CD14-positive monocyte (primary cell): Measurements from ENCODE around the gene DNAH10. TPM values are rescaled to one million over a fixed set of nuclear protein-coding genes. Genes with fewer than 3 reads are reported as not detected.

Experiments
- DNase-seq, 3 donors: peaks; one replicate each; pipeline ENCODE4 v3.0.0-alpha.2; 2011 to 2022
- H2AFZ ChIP-seq: 2 replicates; pipeline ENCODE4 v1.6.0; 2012; ENCODE audit warnings: mild to moderate bottlenecking, low read depth, low read length, inconsistent platforms; ENCODE audit not compliant: insufficient read depth, poor library complexity, severe bottlenecking
- H3K27ac ChIP-seq, 2 donors: 1 replicate in 1 of 2; 2 replicates in 1 of 2; pipeline ENCODE4 v1.5.1; 2012 to 2013; ENCODE audit warnings: low read length in 2 of 2, control low read depth in 1 of 2, inconsistent platforms in 1 of 2, low read depth in 1 of 2, mild to moderate bottlenecking in 1 of 2
- H3K27me3 ChIP-seq, 2 donors: one replicate each; pipeline versions ENCODE4 v1.6.0 to v1.6.1; 2011 to 2013; ENCODE audit warnings: low read length in 2 of 2; ENCODE audit not compliant: control insufficient read depth in 2 of 2, insufficient read depth in 2 of 2
- H3K36me3 ChIP-seq, 2 donors: replicated peaks in 1 of 2; 1 replicate in 1 of 2; 2 replicates in 1 of 2; pipeline versions ENCODE4 v1.5.1 to v1.6.1; 2012 to 2013; ENCODE audit warnings: low read length in 2 of 2, control low read depth in 1 of 2, inconsistent platforms in 1 of 2, mild to moderate bottlenecking in 1 of 2; ENCODE audit not compliant: insufficient read depth in 2 of 2, control insufficient read depth in 1 of 2
- H3K4me1 ChIP-seq, 2 donors: 1 replicate in 1 of 2; 2 replicates in 1 of 2; pipeline versions ENCODE4 v1.5.1 to v1.6.1; 2012 to 2013; ENCODE audit warnings: low read length in 2 of 2, control low read depth in 1 of 2, inconsistent platforms in 1 of 2, mild to moderate bottlenecking in 1 of 2, moderate library complexity in 1 of 2; ENCODE audit not compliant: insufficient read depth in 2 of 2, control insufficient read depth in 1 of 2
- H3K4me2 ChIP-seq: replicated peaks from 2 replicates; pipeline ENCODE3; 2012; ENCODE audit warnings: low read length, moderate library complexity, mild to moderate bottlenecking; ENCODE audit not compliant: poor library complexity, severe bottlenecking; ENCODE audit errors: extremely low read depth
- H3K4me3 ChIP-seq, 3 experiments: fragments of 200-600 bp in 1 of 3; sonication (generic) in 1 of 3; replicated peaks in 1 of 3; 1 replicate in 2 of 3; 2 replicates in 1 of 3; pipeline ENCODE4 v1.5.1; 2011 to 2013; ENCODE audit warnings: low read length in 3 of 3, mild to moderate bottlenecking in 3 of 3, control low read depth in 2 of 3, low read depth in 2 of 3, inconsistent platforms in 1 of 3, moderate library complexity in 1 of 3
- H3K79me2 ChIP-seq: 2 replicates; pipeline ENCODE4 v1.6.0; 2012; ENCODE audit warnings: mild to moderate bottlenecking, control low read depth, inconsistent platforms, low read length, moderate library complexity; ENCODE audit not compliant: insufficient read depth
- H3K9ac ChIP-seq: 2 replicates; pipeline ENCODE4 v1.6.0; 2017; ENCODE audit warnings: low read length, mild to moderate bottlenecking; ENCODE audit not compliant: insufficient read depth, poor library complexity, severe bottlenecking
- H3K9me3 ChIP-seq, 2 donors: replicated peaks in 1 of 2; 1 replicate in 1 of 2; 2 replicates in 1 of 2; pipeline versions ENCODE4 v1.5.1 to v1.6.1; 2012 to 2013; ENCODE audit warnings: low read length in 2 of 2, control low read depth in 1 of 2; ENCODE audit not compliant: control insufficient read depth in 1 of 2, insufficient read depth in 1 of 2
- H4K20me1 ChIP-seq: 2 replicates; pipeline ENCODE4 v1.6.0; 2012; ENCODE audit warnings: mild to moderate bottlenecking, low read length, control low read depth, moderate library complexity; ENCODE audit not compliant: insufficient read depth
- H3K27ac Mint-ChIP-seq, 7 donors: one replicate each; pipeline ENCODE4 v1.8.0; 2020; ENCODE audit warnings: mild to moderate bottlenecking in 7 of 7, mixed read lengths in 7 of 7, moderate library complexity in 6 of 7, inconsistent platforms in 2 of 7
- H3K27me3 Mint-ChIP-seq, 3 donors: one replicate each; pipeline ENCODE4 v1.8.0; 2021 to 2022; ENCODE audit warnings: low read depth in 3 of 3, mild to moderate bottlenecking in 3 of 3, mixed read lengths in 3 of 3, moderate library complexity in 3 of 3, inconsistent platforms in 1 of 3
- H3K36me3 Mint-ChIP-seq, 2 donors: one replicate each; pipeline ENCODE4 v1.8.0; 2020; ENCODE audit warnings: mixed read lengths in 2 of 2, inconsistent platforms in 1 of 2, mild to moderate bottlenecking in 1 of 2
- H3K4me1 Mint-ChIP-seq: one replicate; pipeline ENCODE4 v1.8.0; 2020; ENCODE audit warnings: mild to moderate bottlenecking, mixed read lengths
- H3K4me3 Mint-ChIP-seq, 2 donors: one replicate each; pipeline ENCODE4 v1.8.0; 2020; ENCODE audit warnings: mild to moderate bottlenecking in 2 of 2, mixed read lengths in 2 of 2, moderate library complexity in 1 of 2
- H3K9me3 Mint-ChIP-seq, 7 donors: one replicate each; pipeline ENCODE4 v1.8.0; 2020 to 2022; ENCODE audit warnings: mixed read lengths in 7 of 7, mild to moderate bottlenecking in 6 of 7, moderate library complexity in 6 of 7, inconsistent platforms in 2 of 7
- WGBS: methylation state at CpG from one replicate; pipeline ENCODE4 v1.1.5; 2013; ENCODE audit warnings: missing lambda C conversion rate; ENCODE audit not compliant: insufficient coverage; 5-methylcytosine and 5-hydroxymethylcytosine counted together
- intact Hi-C, 2 donors: fragments of 100-400 bp; cut with micrococcal nuclease; formaldehyde crosslinking; loops; one replicate each; pipeline versions ENCODE4 v1.15.0 to v1.15.1; 2023
- polyA plus RNA-seq, 3 donors: library from polyadenylated mRNA; depleted of rRNA in 1 of 3; unstranded in 2 of 3; stranded (reverse) in 1 of 3; fragments of 300-500 nt in 2 of 3; fragments of >200 nt in 1 of 3; fragmentation: Illumina TruSeq in 2 of 3; gene quantifications; 1 replicate in 2 of 3; 2 replicates in 1 of 3; pipeline ENCODE4 v1.2.3, GENCODE V29; 2012 to 2021
- TF ChIP-seq, protein P1 (sequence below): fragments of 200-600 bp; IDR thresholded peaks from one replicate; pipeline ENCODE4 v1.8.0; 2022; ENCODE audit warnings: antibody characterized with exemption, mild to moderate bottlenecking

DNAH10 gene
- polyA plus RNA-seq, 3 donors = not detected

DNA sequence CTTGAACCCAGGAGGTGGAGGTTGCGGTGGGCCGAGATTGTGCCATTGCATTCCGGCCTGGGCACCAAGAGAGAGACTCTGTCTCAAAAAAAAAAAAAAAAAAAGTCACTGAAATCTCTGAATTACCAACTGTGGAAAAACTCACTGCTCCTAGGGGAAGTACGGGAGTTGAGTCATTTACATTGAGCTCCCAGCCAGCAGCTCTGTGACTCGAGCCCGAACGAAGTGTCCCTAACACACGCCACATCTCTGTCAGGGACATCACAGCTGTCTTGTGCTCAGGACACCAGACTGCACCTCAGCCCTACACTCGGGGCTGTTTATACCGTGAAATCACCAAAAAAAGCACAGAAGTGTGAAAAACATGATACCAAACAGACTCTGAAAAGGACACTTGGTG is 28.9 kb upstream of the DNAH10 start:
- H3K27ac Mint-ChIP-seq = no peak overlapping the region
- no peak overlapping the region for H2AFZ ChIP-seq
- H3K9me3 Mint-ChIP-seq = peaks cover 0 to 3% (median 0%) of the 10 kb centered on the region in 7 donors
- peaks cover 75 to 94% of the 10 kb centered on the region in 2 donors for H3K36me3 Mint-ChIP-seq
- no peaks in the 10 kb centered on the region for H3K27me3 Mint-ChIP-seq
- TF ChIP-seq, protein P1, sequence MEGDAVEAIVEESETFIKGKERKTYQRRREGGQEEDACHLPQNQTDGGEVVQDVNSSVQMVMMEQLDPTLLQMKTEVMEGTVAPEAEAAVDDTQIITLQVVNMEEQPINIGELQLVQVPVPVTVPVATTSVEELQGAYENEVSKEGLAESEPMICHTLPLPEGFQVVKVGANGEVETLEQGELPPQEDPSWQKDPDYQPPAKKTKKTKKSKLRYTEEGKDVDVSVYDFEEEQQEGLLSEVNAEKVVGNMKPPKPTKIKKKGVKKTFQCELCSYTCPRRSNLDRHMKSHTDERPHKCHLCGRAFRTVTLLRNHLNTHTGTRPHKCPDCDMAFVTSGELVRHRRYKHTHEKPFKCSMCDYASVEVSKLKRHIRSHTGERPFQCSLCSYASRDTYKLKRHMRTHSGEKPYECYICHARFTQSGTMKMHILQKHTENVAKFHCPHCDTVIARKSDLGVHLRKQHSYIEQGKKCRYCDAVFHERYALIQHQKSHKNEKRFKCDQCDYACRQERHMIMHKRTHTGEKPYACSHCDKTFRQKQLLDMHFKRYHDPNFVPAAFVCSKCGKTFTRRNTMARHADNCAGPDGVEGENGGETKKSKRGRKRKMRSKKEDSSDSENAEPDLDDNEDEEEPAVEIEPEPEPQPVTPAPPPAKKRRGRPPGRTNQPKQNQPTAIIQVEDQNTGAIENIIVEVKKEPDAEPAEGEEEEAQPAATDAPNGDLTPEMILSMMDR = no peak
- no peaks in the 10 kb centered on the region for H3K9me3 ChIP-seq
- intact Hi-C loops = no loop called here
- H3K79me2 ChIP-seq = no peaks in the 10 kb centered on the region
- H4K20me1 ChIP-seq = no peaks in the 10 kb centered on the region
- peaks cover 12% of the 10 kb centered on the region for H3K4me1 Mint-ChIP-seq
- DNase-seq = peak in 1 of 3 donors; percentile 21
- no peak overlapping the region for H3K4me3 ChIP-seq
- WGBS = 97% methylated on average over 5 of the region's 10 CpGs
- no peaks in the 10 kb centered on the region for H3K27me3 ChIP-seq
- peaks cover 10 to 11% of the 10 kb centered on the region in 2 donors for H3K4me1 ChIP-seq
- peaks cover 64 to 88% of the 10 kb centered on the region in 2 donors for H3K36me3 ChIP-seq
- H3K27ac ChIP-seq = no peak overlapping the region
- H3K9ac ChIP-seq = no peak overlapping the region
- H3K4me2 ChIP-seq = no peak overlapping the region
- H3K4me3 Mint-ChIP-seq = no peak overlapping the region

DNA sequence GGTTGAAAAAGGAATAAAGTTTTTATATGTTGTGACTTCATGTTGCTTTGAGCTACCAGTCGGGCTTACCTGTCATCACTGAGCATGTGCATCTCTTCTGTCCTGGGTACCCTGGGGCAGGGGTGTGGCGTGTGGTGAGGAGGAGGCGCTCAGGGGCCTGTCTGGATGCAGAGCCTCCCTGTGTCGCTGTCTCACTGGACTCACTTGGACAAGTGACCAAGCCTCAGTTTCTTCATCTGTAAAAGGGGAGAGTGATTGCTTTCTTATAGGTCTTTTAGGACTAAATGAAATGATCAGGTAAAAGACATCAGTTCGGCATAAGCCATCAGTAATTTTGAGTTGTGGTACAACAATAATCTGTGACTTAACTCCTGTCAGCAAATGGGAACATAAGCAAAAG is 27.8 kb upstream of the DNAH10 start:
- H3K79me2 ChIP-seq = no peaks in the 10 kb centered on the region
- peaks cover 67 to 88% of the 10 kb centered on the region in 2 donors for H3K36me3 ChIP-seq
- H3K9ac ChIP-seq = no peak overlapping the region
- intact Hi-C loops = no loop called here
- TF ChIP-seq, protein P1 = no peak
- Mint-ChIP-seq H3K4me3 (no peak overlapping the region), H3K27ac (no peak overlapping the region), H3K36me3 (peaks cover 75 to 94% of the 10 kb centered on the region in 2 donors), H3K4me1 (peaks cover 12% of the 10 kb centered on the region), H3K9me3 (peaks cover 0 to 3% (median 0%) of the 10 kb centered on the region in 7 donors), H3K27me3 (no peaks in the 10 kb centered on the region)
- no peak overlapping the region for H2AFZ ChIP-seq
- H3K9me3 ChIP-seq = no peaks in the 10 kb centered on the region
- peaks cover 10 to 11% of the 10 kb centered on the region in 2 donors for H3K4me1 ChIP-seq
- 75% methylated on average over 4 of the region's 5 CpGs for WGBS
- H4K20me1 ChIP-seq = no peaks in the 10 kb centered on the region
- no peak overlapping the region for H3K4me2 ChIP-seq
- H3K27me3 ChIP-seq = no peaks in the 10 kb centered on the region
- no peak overlapping the region for H3K4me3 ChIP-seq
- no peak for DNase-seq
- no peak overlapping the region for H3K27ac ChIP-seq
